PFSK-1 (cell line): Measurements from ENCODE around the gene BNIP1.

ENCODE experiments used
- POLR2AphosphoS5 ChIP-seq: IDR thresholded peaks from 2 replicates; pipeline ENCODE4 v1.6.1; 2012; ENCODE audit warnings: low read depth, mild to moderate bottlenecking, control low read depth, low read length, moderate library complexity
- REST ChIP-seq, 2 experiments: IDR thresholded peaks; 2 replicates each; pipeline versions ENCODE4 v1.6.1 to v1.8.0; 2011 to 2012; ENCODE audit warnings: low read depth in 2 of 2, low read length in 2 of 2, control low read depth in 1 of 2, inconsistent platforms in 1 of 2, mild to moderate bottlenecking in 1 of 2, moderate library complexity in 1 of 2; ENCODE audit not compliant: insufficient read depth in 1 of 2
- TAF1 ChIP-seq: IDR thresholded peaks from 2 replicates; pipeline ENCODE4 v1.6.1; 2012; ENCODE audit warnings: low read length, control low read depth, borderline replicate concordance; ENCODE audit not compliant: insufficient read depth

GRCh38 chr5:173148354-173148753 lies 4.0 kb downstream of the BNIP1 start:
- no peak for TF ChIP-seq TAF1
- no peak for TF ChIP-seq REST (IDR thresholded peaks at IDR 0.05; ENCODE audit: insufficient read depth in 1 of 2, low read depth in 2 of 2, low read length in 2 of 2)
- no peak for TF ChIP-seq POLR2AphosphoS5
